Fibroblast of skin of right biceps (primary cell): ENCODE results near the gene SHF.
"Not testable (repeated sequence)": the region's sequence is repeated elsewhere in the genome, so short reads cannot be mapped to it uniquely, and the experiment has no call there.

Experiments used
- DNase-seq: peaks from one replicate; pipeline ENCODE4 v3.0.0-alpha.2; 2013

Gene SHF

DNA sequence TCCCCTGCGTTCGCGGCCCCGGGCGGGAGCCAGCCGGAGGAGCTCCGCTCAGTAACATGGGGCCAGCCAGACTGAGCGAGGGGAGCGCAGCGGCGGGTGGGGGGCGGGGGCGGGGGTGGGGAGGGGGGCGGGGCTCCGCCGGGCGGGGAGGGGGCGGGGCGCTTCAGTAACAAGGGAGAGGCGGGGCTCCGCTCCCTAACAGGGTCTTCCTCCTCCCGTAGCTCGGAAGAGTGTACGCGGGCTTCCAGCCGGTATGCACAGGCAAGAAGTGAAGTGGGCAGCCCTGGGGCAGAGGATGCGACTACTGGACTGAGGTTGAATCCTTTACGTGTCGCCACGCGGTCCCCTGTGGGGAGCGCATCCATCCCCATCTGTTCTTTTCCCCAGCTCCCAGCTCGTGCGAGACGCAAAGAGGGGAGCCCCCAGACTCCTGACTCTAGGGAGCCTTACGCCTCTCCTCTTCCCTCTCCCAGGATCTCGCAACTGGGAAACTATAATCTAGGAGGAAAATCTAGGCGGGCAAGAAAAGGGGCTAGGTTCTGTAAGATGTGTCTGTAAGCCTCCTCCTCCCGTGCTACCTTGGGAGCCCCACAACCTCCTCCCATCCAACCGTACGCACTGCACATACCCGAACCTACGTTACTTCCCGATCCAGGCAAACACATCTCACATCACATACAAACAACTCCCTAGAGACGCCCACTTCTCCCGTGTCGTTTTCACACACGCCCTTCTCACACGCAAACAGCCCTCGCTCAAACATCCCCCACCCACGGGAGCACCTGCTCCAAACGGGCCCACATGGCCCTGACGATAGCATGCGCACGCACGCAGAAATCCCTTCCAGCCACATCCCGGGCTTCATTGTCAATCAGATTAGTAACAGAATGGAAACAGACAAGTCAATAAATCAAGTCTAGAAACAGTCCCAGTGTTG is at the start of gene SHF:
Gene SHF, minus strand, starts transcription at position 73 of the 937 bp plus-strand sequence. Its CDS starts 15 bp downstream, at position 58.
- peak; percentile 55 for DNase-seq

- not testable (repeated sequence) for DNase-seq
These were observed 49.0 kb upstream of the SHF start for GRCh38 chr15:45236806-45237205.

DNA sequence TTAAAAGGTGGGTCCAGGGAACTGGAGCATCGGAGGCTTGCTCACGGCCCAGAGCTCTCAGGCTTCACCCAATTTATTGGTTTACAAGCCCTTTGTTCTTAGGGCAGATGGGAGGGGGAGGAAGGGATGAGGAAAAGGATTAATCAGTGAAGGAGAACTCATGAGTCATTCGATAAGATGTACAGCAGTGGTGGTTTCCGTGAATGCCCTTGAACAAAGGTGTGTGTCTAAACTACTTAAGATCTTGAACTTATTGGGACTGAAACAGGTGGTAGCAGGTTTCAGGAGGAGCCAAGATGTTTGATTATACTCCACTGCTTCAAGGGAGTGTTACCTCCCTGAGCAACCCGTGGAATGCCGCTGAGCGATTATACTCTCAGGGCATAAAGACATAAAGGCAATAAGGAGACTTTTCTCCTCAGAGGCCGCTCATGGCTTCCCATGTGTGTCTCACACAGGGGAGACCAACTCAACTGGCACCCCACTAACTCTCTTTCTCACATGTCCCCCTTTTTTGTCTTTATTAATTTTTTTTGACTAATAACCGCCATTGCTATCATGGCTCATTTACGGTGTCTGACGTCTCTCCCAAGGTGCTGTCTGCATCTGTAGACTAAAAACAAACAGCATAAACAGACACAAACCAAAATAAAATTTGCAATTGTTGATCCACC is 46.9 kb upstream of the SHF start:
- DNase-seq = no peak

DNA sequence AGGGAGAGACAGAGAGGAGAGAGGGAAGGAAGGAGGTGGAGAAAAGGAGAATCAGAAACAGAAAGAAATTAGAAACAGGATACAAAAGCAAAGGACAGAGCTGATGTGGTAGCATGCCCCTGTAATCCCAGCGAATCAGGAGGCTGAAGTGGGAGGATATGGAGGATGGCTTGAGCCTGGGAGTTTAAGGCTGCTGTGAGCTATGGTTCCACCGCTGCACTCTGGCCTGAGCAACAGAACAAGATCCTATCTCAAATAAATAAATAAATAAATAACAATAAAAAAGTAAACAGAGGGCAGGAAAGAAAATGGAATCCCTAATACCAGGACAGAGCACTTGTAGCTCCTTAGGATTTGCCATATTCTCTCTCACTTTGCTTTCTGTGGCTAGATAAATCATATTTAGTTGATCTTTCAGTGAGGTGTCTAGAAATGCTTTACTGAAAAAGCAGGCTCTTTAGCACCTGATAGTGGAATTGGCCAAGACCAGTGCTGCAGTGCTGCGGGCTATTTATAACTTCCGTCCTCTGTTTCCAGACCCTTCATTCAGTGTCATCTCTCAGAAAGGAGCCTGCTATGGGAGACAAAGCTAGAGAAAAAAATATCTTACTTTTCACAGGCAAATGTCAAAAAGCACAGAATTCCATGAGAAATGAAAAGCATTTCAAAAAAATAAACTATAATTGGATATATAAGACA is 44.2 kb upstream of the SHF start:
- DNase-seq = no peak

GRCh38 chr15:45231132-45231531 is 43.4 kb upstream of the SHF start:
- DNase-seq = no peak

GRCh38 chr15:45230245-45230965 is 42.6 kb upstream of the SHF start:
- no peak for DNase-seq

DNA sequence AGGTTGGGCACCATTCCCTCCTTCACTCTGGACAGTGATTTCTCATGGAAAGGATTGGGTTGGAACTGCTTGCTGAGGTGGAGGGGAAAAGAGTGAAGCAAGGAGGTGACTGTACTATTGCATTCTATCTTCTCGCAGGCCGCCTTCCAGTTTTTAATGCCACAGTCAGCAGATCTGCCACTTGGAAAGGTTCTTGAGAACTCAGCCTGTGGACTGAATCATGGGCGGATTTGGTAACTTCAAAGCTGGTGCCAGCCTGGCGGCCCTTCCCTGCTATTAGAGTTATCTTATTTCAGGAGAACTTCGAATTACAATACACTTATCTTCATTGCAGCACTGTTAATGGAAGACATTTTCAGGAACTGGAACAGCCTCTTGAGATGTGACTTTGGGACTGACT is 41.2 kb upstream of the SHF start:
- no peak for DNase-seq

DNA sequence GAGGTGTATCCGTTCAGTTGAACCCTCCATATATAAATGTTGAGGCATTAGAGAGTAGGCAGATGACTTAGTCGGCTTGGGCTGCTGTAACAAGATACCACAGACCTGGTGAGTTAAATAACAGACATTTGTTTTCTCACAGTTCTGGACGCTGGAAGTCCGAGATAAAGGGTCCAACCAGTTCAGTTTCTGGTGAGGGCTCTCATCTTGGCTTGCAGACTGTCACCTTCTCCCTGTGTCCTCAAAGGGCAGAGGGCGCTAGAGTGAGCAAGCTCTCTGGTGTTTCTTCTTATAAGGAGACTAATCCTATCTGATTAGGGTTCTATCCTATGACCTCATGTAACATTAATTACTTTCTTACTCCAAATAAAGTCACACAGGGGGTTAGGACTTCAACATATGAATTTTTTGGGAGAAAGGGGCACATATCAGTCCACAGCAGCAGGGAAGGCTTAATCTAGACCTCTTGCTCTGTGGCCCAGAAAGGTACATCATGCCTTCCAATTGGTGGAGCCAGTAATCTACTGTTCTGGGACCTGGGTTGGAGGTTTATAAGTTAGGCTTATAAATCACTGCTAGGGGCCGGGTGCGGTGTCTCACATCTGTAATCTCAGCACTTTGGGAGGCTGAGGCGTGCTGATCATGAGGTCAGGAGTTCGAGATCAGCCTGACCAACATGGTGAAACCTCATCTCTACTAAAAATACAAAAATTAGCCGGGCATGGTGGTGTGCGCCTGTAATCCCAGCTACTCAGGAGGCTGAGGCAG is 37.9 kb upstream of the SHF start:
- no peak for DNase-seq

DNA sequence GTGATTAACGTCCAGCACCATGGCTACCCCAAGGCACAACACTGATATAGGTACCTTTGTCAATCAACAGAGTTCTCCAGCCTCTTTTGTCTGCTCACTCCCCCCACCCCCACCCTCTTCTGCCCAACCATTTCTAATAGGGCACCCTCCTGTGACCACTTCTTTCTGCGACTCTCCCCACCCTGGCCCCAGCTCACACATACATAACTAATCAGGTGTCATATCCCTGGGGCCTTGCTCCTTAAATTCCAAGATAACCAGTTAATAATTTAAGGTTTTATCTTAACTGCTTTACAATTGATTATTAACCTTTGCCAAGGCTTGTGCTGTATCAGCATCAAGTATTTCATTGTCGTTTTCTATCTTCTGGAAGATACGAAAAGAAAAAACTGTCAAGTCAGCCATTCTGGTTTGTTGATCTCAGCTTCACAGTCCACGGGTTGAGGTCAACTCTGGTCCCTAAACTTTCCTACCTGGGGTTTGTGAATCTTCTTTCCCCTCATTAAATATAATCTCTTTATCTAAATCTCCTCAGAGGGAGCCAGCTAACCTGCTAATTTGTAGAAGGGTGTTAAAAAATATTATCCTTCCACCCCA is 37.0 kb upstream of the SHF start:
- no peak for DNase-seq

DNA sequence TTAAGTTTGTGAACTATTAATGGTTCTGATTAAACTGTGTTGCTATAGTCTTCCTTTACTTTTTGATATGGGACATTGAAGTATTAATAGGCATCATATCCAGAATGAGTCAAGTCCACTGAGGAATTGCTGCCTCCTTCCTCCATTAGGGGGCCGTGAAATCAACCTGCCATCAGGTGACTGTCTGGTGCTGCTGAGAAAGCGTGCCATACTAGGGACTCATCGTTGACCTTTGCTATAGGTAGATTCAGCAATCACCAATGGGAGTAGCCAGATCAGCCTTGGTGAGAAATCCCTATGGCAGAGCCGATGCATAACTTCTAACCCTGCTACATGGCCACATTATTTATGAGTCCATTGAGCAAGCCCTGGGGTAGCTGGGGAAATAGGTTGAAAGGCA is 34.2 kb upstream of the SHF start:
- DNase-seq = no peak

DNA sequence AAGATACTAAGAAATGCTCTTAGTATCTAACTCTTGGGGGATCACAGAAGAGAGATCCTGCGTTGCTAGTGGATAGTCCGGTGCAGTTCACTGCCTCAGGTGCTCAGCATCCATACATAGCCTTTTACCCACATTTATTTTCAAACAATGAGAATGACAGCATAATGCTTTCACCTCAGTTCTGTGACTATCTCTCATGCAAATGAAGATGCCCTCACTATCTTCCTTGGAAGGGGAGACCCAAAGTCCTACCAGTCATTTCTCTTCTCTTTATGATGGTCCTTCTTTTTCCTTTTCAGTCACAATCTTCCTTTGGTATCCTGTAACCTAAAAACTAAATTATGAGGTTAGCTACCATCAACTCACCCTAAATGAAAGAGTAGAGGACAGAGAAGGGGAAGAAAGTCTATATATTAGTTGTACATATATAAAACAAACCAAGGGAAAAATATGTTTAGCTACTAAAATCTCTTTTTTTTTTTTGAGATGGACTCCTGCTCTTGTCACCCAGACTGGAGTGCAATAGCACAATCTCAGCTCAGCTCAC is 33.4 kb upstream of the SHF start:
- DNase-seq = no peak

GRCh38 chr15:45212493-45212892 is 24.7 kb upstream of the SHF start:
- no peak for DNase-seq

DNA sequence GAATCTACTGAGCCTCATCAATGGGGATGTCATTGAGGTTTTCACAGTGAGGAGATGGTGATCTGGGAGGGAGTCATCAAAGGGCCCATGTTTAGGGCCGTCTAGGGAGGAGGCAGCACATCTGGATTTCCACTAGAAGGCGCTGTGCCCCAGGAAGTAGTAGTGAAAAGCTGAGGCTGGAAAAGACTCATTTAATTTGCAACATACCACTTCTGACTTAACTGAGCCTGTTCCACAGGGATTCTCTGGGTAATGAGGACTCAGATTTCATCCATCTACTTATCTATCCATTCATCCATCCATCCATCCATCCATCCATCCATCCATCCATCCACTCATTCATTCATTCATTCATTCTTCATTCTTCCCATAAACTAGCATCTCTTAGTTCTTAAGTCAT is 17.4 kb upstream of the SHF start:
- peak; percentile 64 for DNase-seq

GRCh38 chr15:45203182-45203581 is 15.4 kb upstream of the SHF start:
- DNase-seq = no peak

DNA sequence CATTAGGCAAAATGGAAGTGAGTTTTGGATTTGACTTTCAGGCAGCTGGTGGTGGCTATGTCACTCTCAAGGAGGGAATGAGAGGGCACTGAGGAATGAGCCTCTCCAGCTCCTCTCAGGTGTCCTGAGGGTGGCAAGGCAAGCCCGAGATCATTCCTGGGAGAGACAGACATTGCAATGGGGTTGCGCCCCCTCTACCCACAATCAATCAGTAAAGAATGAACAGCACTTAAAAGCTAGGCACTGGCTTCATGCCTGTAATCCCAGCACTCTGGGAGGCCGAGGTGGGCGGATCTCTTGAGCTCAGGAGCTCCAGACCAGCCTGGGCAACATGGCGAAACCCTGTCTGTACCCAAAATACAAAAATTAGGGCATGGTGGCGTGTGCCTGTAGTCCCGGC is 14.1 kb upstream of the SHF start:
- no peak for DNase-seq

GRCh38 chr15:45201557-45201859 is 13.7 kb upstream of the SHF start:
- DNase-seq = no peak

DNA sequence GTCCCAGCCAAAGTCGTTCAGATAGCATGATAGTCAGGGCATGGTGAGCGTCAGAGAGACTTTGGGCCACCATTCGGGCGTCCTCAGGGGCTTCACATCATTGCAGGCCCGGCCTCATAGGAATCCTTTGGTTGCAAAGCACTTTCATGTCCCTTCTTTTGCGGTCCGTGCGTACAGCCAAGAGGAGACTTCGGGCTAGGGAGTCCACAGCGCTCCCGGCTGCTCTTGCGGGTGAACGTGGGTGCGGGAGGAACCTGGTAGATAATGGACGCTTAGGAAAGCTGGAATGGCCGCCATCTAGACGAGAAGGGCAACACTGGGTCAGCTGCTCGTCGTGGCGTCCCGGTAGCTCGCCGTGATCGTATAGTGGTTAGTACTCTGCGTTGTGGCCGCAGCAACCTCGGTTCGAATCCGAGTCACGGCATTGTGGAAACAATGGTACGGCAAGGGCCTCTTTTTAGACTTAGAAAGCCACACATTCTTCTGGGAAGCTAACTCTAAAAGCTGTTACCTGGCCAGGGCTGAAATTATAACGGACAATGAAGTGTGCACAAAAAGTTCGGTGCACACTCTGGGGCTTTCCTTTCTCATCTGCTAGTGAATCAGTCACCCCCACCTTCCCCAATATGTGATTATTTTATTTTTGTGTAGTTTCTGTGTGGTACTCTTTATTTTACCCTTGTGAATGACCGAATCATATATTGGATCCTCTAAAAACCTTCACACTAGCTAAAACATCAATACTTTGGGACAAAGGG is 13.2 kb upstream of the SHF start:
- DNase-seq = peak; percentile 86

DNA sequence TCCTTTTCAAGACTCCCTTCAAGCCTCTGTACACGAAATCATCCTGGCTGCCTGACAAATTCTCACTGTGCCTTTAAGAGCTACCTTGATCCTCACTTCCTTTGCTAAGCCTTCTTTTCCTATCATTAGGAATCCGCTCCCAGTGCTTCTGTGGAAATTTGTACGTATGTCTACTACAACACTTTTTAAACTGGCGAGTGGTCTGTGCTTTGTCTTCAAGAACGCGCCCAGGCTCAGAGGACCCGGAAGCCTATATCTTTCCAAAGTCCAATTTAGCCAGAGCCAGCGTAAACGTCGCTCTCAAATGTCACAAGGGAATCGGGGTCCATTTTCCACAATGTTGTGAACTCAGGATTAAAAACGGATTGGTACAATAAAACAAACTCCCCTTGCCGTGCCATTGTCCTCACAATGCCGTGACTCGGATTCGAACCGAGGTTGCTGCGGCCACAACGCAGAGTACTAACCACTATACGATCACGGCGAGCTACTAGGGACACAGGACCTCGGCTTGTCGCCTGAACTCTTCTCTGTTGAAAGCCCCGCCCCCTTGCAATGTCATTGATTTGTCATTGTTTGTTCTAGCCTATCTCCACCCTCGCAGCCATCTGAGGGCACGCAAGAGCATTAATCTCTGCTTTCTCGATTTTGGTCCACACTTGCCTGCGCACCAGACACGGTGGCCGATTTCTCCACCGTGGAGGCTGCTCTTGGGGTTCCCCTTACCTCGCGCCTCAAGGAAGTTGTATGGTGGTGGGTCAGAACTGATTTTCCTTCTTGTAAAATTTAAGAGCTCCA is 12.4 kb upstream of the SHF start:
- peak; percentile 98 for DNase-seq

- no peak for DNase-seq
These were observed 11.5 kb upstream of the SHF start for GRCh38 chr15:45199136-45199810.
